ENCODE results near the gene CBX8.

CBX8 gene

DNA sequence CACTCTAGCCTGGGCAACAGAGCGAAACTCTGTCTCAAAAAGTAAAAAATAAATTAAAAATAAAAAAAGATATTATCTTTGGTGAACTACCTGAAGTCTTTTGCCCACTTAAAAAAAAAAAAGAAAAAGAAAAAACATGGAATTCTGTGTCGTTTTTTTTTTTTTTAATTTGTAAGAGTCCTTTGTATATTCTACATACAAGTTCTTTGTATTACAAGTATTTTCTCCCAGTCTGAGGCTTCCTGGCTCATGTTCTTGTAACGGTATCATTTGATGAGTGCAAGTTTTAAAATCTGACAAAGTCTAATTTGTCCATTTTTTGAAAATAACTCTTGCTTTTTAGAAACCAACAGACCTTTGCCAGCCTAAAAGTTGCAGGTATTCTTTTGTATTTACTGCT, 31.2 kb downstream of the CBX8 start:
- H3K4me3 ChIP-seq (ENCODE audit: low read depth, low read length), result no peak overlapping the region
- DNase-seq (ENCODE audit: low read depth), result no peak
- TF ChIP-seq, protein P1, sequence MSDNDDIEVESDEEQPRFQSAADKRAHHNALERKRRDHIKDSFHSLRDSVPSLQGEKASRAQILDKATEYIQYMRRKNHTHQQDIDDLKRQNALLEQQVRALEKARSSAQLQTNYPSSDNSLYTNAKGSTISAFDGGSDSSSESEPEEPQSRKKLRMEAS (IDR thresholded peaks at IDR 0.05; ENCODE audit: low read depth, low read length), result no peak
- no peak for TF ChIP-seq MYC (IDR thresholded peaks at IDR 0.05; ENCODE audit: low read depth, low read length)
- TF ChIP-seq, protein P2, sequence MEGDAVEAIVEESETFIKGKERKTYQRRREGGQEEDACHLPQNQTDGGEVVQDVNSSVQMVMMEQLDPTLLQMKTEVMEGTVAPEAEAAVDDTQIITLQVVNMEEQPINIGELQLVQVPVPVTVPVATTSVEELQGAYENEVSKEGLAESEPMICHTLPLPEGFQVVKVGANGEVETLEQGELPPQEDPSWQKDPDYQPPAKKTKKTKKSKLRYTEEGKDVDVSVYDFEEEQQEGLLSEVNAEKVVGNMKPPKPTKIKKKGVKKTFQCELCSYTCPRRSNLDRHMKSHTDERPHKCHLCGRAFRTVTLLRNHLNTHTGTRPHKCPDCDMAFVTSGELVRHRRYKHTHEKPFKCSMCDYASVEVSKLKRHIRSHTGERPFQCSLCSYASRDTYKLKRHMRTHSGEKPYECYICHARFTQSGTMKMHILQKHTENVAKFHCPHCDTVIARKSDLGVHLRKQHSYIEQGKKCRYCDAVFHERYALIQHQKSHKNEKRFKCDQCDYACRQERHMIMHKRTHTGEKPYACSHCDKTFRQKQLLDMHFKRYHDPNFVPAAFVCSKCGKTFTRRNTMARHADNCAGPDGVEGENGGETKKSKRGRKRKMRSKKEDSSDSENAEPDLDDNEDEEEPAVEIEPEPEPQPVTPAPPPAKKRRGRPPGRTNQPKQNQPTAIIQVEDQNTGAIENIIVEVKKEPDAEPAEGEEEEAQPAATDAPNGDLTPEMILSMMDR (IDR thresholded peaks at IDR 0.05; ENCODE audit: low read depth, low read length), result no peak
- TF ChIP-seq POLR2A (IDR thresholded peaks at IDR 0.05; ENCODE audit: extremely low read depth, insufficient read length), result no peak

DNA sequence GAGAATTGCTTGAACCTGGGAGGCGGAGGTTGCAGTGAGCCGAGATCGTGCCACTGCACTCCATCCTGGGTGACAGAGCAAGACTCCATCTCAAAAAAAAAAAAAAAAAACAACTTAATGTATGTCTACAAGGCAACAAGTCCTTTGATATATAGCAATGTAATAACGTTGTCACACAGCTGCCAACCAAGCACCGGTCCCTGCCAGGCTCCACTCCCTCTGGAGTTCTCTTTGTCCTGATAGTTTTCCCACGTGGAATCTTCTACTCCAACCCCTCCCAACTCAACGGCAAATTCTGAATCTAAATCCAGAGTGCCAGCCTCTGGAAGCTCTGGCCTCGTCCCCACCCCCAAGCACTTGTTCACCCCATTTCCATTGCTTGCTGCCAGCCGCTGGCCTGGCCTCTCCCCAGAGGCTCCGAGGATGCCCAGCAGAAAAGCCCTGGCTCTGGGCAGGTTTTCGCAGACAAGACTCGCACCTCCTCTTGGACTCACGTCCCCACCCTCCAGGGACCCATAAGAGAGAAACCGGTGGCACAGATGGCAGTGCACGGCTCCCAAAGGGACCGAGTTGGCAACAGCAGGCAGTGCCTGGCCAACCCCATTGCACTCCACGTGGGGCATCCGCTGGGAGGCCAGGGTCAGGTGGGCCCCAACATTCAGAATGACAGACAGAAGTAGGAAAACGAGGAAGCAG, 34.8 kb downstream of the CBX8 start:
- DNase-seq (ENCODE audit: low read depth), result no peak
- no peak overlapping the region for H3K4me3 ChIP-seq (ENCODE audit: low read depth, low read length)
- TF ChIP-seq, protein P2 (IDR thresholded peaks at IDR 0.05; ENCODE audit: low read depth, low read length), result no peak

DNA sequence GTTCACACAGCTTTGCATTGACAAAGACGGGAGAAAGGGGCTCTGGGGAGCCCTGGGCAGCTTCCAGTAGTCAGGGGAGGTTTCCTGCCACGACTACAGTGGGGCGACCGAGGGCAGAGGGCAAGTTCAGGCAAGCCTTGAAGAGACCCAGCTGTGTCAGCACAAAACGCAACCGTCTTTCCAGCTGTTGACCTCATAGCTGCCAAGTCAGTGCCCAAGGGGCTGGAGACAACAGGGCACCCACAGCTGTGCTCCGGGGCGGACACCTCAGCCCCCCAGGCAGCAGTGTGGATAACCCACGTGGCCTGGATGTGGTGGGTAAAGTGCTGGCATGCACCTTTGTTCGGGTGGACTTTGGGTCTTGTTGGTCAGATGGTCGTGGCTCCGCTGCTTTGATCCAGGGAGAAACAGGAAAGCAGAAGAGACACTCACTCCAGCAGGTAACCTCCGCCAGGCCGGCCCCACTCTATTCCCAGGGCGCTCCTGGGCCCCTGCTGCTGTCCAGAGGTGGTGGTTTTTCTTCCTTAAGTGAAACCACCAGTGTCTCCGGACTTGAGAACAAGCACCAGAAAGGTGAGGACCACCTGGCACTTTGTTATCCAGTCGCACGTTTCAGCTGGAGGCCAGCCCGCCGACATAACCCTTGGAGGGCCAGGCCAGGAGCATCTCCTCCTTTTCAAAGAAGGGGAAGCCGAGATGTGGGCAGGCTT, 36.5 kb downstream of the CBX8 start:
- TF ChIP-seq, protein P2 (IDR thresholded peaks at IDR 0.05; ENCODE audit: low read depth, low read length), result no peak
- TF ChIP-seq, protein P1 (IDR thresholded peaks at IDR 0.05; ENCODE audit: low read depth, low read length), result no peak
- TF ChIP-seq POLR2A (IDR thresholded peaks at IDR 0.05; ENCODE audit: extremely low read depth, insufficient read length) (no peak), MYC (IDR thresholded peaks at IDR 0.05; ENCODE audit: low read depth, low read length) (no peak)
- no peak for DNase-seq (ENCODE audit: low read depth)

DNA sequence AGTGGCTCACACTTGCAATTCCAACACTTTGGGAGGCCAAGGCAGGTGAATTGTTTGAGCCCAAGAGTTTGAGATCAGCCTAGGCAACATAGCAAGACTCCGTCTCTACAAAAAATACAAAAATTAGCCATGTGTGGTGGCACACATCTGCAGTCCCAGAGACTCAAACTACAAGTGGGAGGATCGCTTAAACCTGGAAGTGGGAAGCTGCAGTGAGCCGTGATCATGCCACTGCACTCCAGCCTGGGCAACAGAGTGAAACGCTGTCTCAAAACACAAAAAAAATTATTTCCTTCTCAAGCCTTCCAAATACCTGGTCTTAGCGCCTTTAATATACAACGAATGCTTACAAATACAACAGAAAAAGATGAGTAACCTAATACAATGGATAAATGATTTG, 38.6 kb downstream of the CBX8 start:
- no peak overlapping the region for H3K4me3 ChIP-seq (ENCODE audit: low read depth, low read length)
- DNase-seq (ENCODE audit: low read depth), result no peak
- TF ChIP-seq, protein P2 (IDR thresholded peaks at IDR 0.05; ENCODE audit: low read depth, low read length), result no peak
- no peak for TF ChIP-seq MYC (IDR thresholded peaks at IDR 0.05; ENCODE audit: low read depth, low read length)
- TF ChIP-seq, protein P1 (IDR thresholded peaks at IDR 0.05; ENCODE audit: low read depth, low read length), result no peak
- TF ChIP-seq POLR2A (IDR thresholded peaks at IDR 0.05; ENCODE audit: extremely low read depth, insufficient read length), result no peak

More for the DNA sequence above, 36.5 kb downstream of the CBX8 start:
- H3K4me3 ChIP-seq (ENCODE audit: low read depth, low read length), result no peak overlapping the region

DNA sequence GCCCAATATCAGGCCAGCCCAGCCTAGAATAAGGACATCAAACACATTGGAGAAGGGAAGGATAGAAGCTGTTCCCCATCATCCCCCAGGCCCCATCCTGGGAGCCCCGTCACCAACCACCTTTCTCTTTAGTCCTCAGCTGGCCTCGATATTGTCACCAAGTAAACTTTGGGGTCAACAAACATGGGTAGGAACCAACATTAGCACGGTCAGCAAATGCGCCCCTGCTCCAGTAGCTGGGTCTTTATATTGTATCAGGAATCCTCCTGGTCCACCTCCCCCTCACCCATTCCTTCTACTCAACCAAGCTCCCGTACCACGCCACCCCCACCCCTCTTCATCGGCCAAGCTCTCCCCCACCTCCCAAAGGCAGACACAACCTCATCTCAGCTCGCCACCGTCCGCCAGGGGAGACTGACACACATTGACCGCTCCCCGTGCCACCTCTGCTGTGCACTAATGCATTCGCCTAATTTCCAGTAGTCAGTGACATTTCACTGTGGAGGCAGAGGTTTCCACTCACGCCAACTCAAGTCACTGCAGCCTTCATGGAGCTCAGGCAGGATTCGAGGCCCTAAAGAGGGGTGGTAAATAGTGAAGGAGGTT, 39.6 kb downstream of the CBX8 start:
- TF ChIP-seq, protein P1 (IDR thresholded peaks at IDR 0.05; ENCODE audit: low read depth, low read length), result no peak
- TF ChIP-seq, protein P2 (IDR thresholded peaks at IDR 0.05; ENCODE audit: low read depth, low read length), result no peak
- TF ChIP-seq POLR2A (IDR thresholded peaks at IDR 0.05; ENCODE audit: extremely low read depth, insufficient read length) (no peak), MYC (IDR thresholded peaks at IDR 0.05; ENCODE audit: low read depth, low read length) (no peak)
- no peak for DNase-seq (ENCODE audit: low read depth)
- no peak overlapping the region for H3K4me3 ChIP-seq (ENCODE audit: low read depth, low read length)
